ENCODE results near the gene ATP6AP1.

Gene ATP6AP1

DNA sequence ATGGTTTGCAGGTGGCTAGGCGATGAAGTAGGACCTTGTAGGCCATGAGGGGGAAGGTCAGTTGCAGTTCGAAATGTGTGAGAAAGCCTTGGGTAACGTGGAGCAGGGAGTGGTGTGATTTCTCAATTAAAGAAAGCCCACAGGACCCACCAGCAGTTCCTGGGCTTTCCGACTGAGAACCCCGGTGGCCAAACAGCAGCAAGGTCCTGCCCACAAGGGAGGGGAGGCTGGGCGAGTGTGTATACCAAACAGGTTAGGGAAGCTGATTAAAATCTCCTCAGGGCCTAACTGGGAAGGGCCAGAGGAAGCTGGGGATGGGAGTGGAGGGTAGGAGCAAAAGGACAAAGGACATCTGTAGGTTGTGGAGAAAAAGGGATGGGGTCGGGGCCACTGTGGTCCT, 2.4 kb downstream of the ATP6AP1 start:
- no peak for DNase-seq

DNA sequence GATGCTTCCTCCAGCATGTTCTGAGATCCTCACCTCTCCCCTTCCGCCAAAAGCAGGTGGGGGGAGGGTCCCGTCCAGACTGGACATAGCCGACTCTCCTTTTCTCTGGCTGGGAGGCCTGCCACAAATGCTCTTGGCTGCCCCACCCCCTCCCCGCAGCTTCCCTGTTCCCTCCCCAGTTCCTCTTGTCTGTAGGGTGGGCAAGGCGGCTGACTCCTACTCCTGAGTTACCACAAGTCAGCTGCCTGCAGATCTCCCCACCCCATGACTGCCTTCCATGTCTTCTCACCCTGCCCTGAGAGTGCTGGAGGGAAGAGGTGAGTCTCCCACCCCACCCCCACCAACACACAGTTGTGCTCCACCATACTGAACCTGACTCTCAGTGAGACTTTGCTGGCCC, 2.9 kb downstream of the ATP6AP1 start:
- no peak for DNase-seq

DNA sequence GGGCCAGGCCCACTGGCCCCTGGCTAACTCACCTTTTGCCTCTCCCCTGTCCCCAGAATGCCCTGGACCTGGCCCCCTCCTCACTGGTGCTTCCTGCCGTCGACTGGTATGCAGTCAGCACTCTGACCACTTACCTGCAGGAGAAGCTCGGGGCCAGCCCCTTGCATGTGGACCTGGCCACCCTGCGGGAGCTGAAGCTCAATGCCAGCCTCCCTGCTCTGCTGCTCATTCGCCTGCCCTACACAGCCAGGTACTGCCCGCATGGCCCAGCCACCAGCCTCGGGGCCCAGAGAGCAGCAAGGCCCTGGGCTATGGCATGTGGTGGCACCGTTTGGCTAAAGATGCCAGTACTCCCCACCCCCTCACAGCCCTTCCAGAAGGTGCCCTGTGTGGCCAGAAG, 3.7 kb downstream of the ATP6AP1 start:
- no peak for DNase-seq

- no peak for DNase-seq
Measured at GRCh38 chrX:154433605-154434004, 5.1 kb downstream of the ATP6AP1 start.

- no peak for DNase-seq
Measured at GRCh38 chrX:154434394-154435168, 6.1 kb downstream of the ATP6AP1 start.

- no peak for DNase-seq
Measured at GRCh38 chrX:154435171-154435733, 6.8 kb downstream of the ATP6AP1 start.

DNA sequence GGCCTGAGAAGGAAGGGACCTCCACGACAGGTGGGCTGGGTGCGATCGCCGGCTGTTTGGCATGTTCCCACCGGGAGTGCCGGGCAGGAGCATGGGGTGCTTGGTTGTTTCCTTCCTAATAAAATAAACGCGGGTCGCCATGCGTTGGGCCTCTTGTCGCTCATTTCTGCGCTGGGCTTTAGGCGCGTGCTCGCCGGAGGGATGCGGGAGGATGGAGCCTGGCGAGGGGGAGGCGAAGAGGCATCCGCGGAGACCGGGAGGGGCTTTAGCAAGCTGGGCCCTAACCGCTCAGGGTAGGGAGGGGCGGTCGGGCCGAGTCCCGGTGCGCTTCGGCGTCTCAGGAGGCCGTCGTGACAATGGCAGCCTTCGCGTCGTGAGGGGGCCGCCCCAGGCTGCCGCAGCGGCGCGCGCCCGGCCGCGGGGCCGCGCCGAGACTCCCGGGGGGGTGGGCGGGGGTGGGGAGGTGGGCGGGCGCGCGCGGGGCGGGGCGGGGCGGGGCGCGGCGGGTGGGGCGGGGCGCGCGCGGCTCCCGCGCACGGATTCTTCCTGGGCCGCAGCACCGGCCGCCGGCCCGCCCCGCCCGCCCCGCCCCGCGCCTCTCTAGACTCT, 8.0 kb downstream of the ATP6AP1 start:
- peak; percentile 45 for DNase-seq

DNA sequence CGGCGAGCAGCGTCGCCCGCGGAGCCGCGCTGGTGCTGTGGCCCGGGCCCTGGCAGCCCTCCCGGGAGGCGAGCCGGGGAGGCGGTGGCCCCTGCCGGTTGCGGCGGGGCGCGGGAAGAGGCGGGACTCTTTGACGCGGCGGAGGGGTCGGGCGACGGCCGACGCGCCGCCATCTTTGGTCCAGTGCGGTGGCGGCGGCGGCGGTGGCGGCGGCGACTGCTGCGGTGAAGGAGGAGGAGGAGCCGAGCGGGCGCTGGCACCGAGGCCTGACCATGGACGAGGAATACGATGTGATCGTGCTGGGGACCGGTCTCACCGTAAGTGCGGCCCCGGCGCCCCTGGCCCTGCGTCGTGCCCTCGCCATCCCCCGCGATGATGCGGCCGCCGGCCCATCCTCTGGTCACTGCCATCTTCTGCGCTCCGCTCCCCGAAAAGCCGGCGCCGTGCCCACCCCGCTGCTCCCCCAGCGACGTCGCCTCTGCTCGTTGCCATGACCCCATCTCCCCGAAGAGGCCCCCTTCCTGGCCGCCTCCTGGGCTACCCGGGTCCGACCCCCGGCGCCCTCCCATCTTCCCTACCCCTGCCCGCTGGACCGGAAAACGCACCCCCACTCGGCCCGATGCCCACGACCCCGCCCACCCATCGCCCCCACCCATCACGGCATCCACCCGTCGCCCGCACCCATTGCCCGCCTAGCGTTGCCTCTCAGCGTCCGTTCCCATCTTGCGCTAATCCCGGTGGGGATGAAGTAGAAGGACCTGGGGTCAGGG, 8.7 kb downstream of the ATP6AP1 start, which contains the start of gene GDI1:
Gene GDI1 (plus strand): TSS at position 172 of the 770 bp plus-strand sequence. CDS start 101 bp downstream, at position 273.
- peak; percentile 45 for DNase-seq

DNA sequence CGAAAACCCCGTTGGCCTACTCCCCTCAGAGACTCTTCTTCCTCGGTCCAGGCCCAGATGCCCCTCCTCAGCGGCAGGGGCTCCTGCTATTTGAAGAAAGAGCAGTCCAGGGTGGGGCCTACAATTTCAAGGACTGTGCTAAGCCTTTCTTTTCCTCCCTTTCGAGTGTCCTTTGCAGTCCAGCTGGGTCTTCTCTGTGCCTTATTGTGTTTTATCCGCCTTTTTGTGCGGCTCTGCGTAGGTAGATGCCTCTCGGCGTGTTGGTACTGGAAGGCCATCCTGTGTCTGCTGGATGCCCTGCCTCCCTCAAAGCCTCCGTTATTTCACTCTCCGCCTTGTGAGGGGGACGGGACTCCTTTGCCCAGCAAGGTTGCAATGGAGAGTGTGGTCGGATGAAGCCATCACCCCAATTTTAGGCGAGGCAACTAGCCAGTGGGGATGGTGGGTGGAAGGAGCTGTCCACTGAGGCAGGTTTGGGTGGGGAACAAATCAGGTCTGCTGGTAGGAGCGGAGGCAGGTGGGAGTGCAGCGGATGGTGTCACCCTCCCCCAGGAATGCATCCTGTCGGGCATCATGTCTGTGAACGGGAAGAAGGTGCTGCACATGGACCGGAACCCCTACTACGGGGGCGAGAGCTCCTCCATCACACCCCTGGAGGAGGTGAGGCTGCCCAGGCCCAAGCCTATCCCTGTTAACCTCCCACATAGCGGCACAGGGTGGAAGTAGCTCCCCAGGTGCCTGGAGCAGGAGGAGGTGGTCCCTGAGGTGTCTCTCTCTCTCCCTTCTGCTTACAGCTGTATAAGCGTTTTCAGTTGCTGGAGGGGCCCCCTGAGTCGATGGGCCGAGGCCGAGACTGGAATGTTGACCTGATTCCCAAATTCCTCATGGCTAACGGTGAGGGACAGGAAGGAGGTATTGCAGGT, 9.8 kb downstream of the ATP6AP1 start:
- no peak for DNase-seq

DNA sequence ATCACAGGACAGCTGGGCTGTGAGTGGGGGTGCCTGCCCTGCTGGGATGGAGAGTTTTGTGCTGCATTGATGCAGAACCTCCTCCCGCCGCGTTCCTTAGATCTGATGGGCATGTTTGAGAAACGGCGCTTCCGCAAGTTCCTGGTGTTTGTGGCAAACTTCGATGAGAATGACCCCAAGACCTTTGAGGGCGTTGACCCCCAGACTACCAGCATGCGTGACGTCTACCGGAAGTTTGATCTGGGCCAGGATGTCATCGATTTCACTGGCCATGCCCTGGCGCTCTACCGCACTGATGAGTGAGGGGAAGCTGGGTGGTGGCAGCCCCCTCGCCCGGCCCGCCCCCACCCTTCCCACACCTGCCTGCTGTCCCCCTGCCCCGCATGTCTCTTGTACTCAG, 11.4 kb downstream of the ATP6AP1 start:
- no peak for DNase-seq

- no peak for DNase-seq
Measured at GRCh38 chrX:154440623-154441357, 12.3 kb downstream of the ATP6AP1 start.

DNA sequence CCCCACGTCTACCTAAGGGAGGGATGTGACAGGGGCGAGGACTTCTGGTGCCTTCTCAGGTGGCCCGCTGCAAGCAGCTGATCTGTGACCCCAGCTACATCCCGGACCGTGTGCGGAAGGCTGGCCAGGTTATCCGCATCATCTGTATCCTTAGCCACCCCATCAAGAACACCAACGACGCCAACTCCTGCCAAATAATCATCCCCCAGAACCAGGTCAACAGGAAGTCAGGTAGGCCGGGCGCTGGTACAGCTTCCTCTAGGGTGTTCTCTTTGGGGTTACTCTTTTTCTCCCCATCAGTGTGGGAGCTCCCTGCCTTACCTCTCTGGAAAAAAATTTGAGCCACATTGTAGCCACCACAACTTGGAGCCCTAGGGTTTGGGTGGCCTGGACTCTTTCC, 13.1 kb downstream of the ATP6AP1 start:
- no peak for DNase-seq

GRCh38 chrX:154441984-154442707, 13.7 kb downstream of the ATP6AP1 start:
- no peak for DNase-seq

DNA sequence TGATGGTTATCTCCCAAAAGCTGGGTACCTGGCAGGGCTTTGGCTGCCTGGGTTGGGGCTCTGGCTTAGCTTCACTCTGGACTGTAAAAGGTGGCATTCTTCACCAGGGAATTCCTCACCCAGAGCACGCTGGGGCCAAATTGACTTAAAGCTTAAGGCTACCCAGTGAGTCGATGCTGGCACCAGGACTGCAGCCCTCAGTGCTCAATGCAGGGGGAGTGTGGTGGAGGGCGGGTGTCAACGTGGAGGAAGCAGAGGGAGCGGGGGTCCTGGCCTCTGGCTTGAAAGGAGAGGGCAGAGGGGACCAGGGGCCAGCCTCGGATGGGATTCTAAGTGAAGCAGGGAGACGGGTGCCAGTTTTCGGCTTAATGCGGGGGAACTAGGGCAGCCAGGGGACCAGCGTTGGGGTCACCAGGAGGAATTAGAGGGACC, 15.0 kb downstream of the ATP6AP1 start:
- no peak for DNase-seq

DNA sequence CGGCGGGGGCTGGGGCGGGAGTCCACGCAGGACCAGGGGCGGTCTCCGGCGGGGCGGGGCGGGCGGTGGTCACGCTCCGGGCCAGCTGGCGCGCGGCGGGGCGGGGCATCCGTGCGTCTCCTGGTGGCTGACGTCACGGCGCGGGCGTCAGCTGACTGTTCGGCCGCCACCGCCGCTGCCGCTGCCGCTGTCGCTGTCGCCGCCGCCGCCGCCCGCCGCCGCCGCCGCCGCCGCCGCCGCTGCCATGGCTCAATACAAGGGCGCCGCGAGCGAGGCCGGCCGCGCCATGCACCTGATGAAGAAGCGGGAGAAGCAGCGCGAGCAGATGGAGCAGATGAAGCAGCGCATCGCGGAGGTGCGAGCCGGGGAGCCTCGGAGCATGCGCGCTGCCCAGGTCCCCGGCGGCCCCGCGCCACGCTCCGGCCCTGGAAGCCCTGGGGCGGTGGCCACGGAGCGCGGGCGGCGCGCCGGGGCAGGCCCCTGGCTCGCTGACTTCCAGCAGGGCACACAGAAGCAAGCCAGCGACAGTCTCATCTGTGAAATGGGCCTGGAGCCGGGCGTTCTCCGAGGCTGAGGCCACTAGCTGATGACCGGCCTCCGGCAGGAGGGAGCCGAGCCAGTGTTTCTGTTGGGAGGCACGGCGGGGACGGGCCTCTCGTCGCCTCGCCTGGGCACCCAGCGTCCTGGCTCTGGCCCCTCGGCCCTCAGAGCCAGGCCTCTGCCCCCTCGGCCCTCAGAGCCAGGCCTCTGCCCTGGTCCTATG, 15.7 kb downstream of the ATP6AP1 start, which contains the start of gene FAM50A:
Gene FAM50A (plus strand): TSS at position 150 of the 763 bp plus-strand sequence. CDS start 95 bp downstream, at position 245.
- peak; percentile 57 for DNase-seq

- DNase-seq: no peak
Measured at GRCh38 chrX:154444755-154445246, 16.3 kb downstream of the ATP6AP1 start.

- DNase-seq: no peak
Measured at GRCh38 chrX:154445776-154446175, 17.3 kb downstream of the ATP6AP1 start.

GRCh38 chrX:154446430-154446829, 18.0 kb downstream of the ATP6AP1 start:
- no peak for DNase-seq

- DNase-seq: no peak
Measured at GRCh38 chrX:154448484-154448883, 20.0 kb downstream of the ATP6AP1 start.

DNA sequence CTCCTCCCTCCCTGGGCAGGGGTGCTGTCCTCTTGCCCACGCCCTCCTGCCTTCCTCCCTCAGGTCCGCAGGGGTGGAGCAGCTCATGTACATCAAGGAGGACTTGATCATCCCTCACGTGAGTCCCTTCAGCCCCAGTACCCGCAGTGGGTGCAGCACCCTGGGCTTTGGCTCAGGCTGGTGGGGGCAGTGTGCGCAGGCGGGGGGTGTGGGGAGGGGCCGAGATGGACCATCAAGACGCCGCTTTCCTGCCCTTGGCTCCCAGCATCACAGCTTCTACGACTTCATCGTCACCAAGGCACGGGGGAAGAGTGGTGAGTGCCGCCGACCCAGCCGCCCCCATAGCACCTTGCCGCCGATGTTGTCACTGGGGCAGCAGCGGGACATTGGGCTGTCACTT, 21.1 kb downstream of the ATP6AP1 start:
- no peak for DNase-seq

All from NCI-H774 (cell line).